Tibial artery (tissue), 4 donors: ENCODE data around the gene PPM1A.

ENCODE experiments used
- DNase-seq, 2 donors: peaks; one replicate each; pipeline ENCODE4 v3.0.0-alpha.2; 2019
- H3K27ac ChIP-seq, 2 donors: fragments of 200-600 bp; sonication (generic) in 1 of 2; 1 replicate in 1 of 2; 2 replicates in 1 of 2; pipeline ENCODE4 v1.5.1; 2018 to 2019; ENCODE audit warnings: mild to moderate bottlenecking in 1 of 2
- H3K27me3 ChIP-seq, 2 donors: fragments of 200-600 bp; sonication (generic) in 1 of 2; one replicate each; pipeline versions ENCODE4 v1.5.1 to v1.6.0; 2016 to 2019
- H3K36me3 ChIP-seq, 3 donors: fragments of 200-600 bp; sonication (generic) in 2 of 3; one replicate each; pipeline ENCODE4 v1.5.1; 2016 to 2019; ENCODE audit warnings: mild to moderate bottlenecking in 2 of 3
- H3K4me1 ChIP-seq, 4 donors: fragments of 200-600 bp; sonication (generic) in 2 of 4; 1 replicate in 3 of 4; 2 replicates in 1 of 4; pipeline ENCODE4 v1.5.1; 2016 to 2019
- H3K4me3 ChIP-seq, 2 donors: fragments of 200-600 bp; sonication (generic) in 1 of 2; 1 replicate in 1 of 2; 2 replicates in 1 of 2; pipeline ENCODE4 v1.5.1; 2018 to 2019; ENCODE audit warnings: mild to moderate bottlenecking in 2 of 2
- H3K9me3 ChIP-seq, 3 donors: fragments of 200-600 bp; sonication (generic) in 1 of 3; one replicate each; pipeline ENCODE4 v1.5.1; 2016 to 2019
- intact Hi-C: fragments of 100-400 bp; cut with DNase I; formaldehyde crosslinking; loops from one replicate; pipeline ENCODE4 v1.15.0; 2023; ENCODE audit warnings: low total_unique reads
- TF ChIP-seq, protein P1 (sequence below), 2 experiments: fragments of 200-600 bp in 1 of 2; fragments of 450-650 bp in 1 of 2; IDR thresholded peaks; one replicate each; pipeline ENCODE4 v1.5.1; 2017 to 2019; ENCODE audit warnings: antibody characterized with exemption in 2 of 2, mild to moderate bottlenecking in 1 of 2, moderate library complexity in 1 of 2

Gene PPM1A

DNA sequence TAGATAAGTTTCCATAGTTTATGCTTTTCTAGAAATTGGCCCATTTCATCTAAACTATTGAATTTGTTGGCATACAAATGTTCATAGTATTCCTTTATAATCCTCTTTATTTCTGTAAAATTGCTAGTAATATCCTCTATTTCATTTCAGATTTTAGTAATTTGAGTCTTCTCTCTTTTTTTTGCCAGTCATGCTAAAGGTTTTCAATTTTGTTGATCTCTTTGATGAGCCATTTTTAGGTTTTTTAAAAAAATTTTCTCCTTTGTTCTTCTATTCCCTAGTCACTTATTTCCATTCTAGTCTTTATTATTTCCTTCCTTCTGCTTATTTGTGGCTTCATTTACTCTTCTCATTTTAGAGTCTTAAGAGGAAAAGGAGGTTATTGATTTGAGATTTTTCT lies 19.4 kb upstream of the PPM1A start:
- Histone ChIP-seq H3K27me3 (no peaks in the 10 kb centered on the region), H3K9me3 (peaks cover 0 to 17% (median 0%) of the 10 kb centered on the region in 3 donors), H3K27ac (no peak overlapping the region), H3K36me3 (no peaks in the 10 kb centered on the region), H3K4me1 (no peaks in the 10 kb centered on the region), H3K4me3 (no peak overlapping the region)
- intact Hi-C loops, result no loop called here
- TF ChIP-seq, protein P1, sequence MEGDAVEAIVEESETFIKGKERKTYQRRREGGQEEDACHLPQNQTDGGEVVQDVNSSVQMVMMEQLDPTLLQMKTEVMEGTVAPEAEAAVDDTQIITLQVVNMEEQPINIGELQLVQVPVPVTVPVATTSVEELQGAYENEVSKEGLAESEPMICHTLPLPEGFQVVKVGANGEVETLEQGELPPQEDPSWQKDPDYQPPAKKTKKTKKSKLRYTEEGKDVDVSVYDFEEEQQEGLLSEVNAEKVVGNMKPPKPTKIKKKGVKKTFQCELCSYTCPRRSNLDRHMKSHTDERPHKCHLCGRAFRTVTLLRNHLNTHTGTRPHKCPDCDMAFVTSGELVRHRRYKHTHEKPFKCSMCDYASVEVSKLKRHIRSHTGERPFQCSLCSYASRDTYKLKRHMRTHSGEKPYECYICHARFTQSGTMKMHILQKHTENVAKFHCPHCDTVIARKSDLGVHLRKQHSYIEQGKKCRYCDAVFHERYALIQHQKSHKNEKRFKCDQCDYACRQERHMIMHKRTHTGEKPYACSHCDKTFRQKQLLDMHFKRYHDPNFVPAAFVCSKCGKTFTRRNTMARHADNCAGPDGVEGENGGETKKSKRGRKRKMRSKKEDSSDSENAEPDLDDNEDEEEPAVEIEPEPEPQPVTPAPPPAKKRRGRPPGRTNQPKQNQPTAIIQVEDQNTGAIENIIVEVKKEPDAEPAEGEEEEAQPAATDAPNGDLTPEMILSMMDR (IDR thresholded peaks at IDR 0.05), result no peak
- DNase-seq, result no peak

DNA sequence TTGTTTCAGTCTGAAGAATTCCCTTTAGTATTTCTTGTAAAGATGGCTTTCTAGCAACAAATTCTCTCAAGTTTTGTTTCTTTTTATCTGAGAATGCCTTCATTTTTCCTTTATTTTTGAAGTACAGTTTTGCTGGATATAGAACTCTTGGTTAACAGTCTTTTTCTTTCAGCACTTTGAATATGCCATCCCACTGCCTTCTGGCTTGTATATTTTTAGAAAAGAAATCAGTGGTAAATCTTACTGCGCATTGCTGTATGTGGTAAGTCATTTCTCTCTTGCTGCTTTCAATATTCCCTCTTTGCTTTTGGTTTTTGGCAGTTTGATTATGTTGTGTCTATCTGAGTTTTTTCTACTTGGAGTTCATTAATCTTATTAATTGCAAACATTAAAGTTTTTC lies 16.8 kb upstream of the PPM1A start:
- Histone ChIP-seq H3K4me1 (no peaks in the 10 kb centered on the region), H3K27ac (no peak overlapping the region), H3K27me3 (no peaks in the 10 kb centered on the region), H3K36me3 (no peaks in the 10 kb centered on the region), H3K9me3 (peaks cover 0 to 17% (median 0%) of the 10 kb centered on the region in 3 donors), H3K4me3 (no peak overlapping the region)
- intact Hi-C loops, result no loop called here
- TF ChIP-seq, protein P1 (IDR thresholded peaks at IDR 0.05), result no peak
- DNase-seq, result no peak

DNA sequence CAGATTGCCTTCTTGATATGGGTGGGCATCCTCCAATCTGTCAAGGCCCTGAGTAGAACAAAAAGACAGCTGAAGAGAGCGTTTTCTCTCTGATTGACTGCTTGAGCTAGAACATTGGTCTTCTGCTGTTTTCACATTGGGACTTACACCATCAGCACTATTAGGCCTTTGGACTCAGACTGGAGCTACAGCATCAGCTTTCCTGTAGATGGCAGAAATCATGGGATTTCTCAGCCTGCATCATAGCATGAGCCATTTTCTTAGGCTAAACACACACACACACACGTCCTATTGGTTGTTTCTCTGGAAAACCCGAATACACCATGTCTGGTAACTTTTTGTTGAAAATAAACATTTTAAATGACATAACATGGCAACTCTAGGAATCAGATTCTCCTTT lies 15.8 kb upstream of the PPM1A start:
- no peaks in the 10 kb centered on the region for H3K36me3 ChIP-seq
- H3K4me3 ChIP-seq, result no peak overlapping the region
- intact Hi-C loops, result no loop called here
- no peak overlapping the region for H3K27ac ChIP-seq
- H3K4me1 ChIP-seq, result no peaks in the 10 kb centered on the region
- H3K27me3 ChIP-seq, result no peaks in the 10 kb centered on the region
- no peak for DNase-seq
- TF ChIP-seq, protein P1 (IDR thresholded peaks at IDR 0.05), result no peak
- peaks cover 0 to 17% (median 0%) of the 10 kb centered on the region in 3 donors for H3K9me3 ChIP-seq

DNA sequence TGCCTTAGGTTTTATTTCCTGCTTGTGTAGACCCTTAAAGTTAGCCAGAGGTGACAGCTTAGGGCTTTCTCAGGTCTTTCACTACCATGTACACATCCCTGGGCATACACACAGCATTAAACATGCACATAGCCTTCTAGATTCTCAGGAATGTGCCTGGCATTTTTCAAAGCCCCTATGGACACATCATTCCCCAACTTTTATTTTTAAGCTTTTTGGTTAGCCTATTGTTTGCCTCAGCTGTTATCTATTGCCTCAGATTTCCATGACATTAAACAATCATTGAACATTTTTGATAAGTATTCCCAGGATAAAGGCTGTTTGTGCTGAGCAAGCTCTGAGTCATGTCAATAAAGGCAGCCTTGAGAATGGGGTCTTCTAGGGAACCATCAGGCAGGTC lies 15.1 kb upstream of the PPM1A start:
- no peak overlapping the region for H3K4me3 ChIP-seq
- no peaks in the 10 kb centered on the region for H3K27me3 ChIP-seq
- H3K4me1 ChIP-seq, result no peaks in the 10 kb centered on the region
- intact Hi-C loops, result no loop called here
- peaks cover 0 to 17% (median 0%) of the 10 kb centered on the region in 3 donors for H3K9me3 ChIP-seq
- H3K36me3 ChIP-seq, result no peaks in the 10 kb centered on the region
- no peak for DNase-seq
- TF ChIP-seq, protein P1 (IDR thresholded peaks at IDR 0.05), result no peak
- no peak overlapping the region for H3K27ac ChIP-seq

DNA sequence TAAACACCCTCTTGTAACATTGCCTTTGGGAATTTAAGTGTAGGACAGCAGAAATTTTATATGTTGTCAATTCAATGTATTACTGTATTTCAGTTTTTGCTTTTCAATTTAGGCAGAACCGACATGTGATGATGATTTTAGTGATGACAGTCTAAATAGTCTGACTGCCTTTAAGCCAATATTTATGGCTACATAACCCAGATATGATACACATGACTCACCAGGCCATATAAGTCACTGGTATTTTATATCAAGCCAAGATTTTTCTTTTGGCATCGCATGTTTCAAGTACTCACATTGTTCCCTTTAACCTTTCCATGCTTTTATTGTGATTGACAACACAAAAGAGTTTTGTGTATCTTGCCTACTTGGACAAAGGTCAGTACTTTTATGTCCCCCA lies 13.6 kb upstream of the PPM1A start:
- Histone ChIP-seq H3K4me3 (no peak overlapping the region), H3K4me1 (no peaks in the 10 kb centered on the region), H3K9me3 (peaks cover 0 to 17% (median 0%) of the 10 kb centered on the region in 3 donors), H3K36me3 (no peaks in the 10 kb centered on the region), H3K27me3 (no peaks in the 10 kb centered on the region), H3K27ac (no peak overlapping the region)
- TF ChIP-seq, protein P1 (IDR thresholded peaks at IDR 0.05), result no peak
- no peak for DNase-seq
- intact Hi-C loops, result no loop called here

DNA sequence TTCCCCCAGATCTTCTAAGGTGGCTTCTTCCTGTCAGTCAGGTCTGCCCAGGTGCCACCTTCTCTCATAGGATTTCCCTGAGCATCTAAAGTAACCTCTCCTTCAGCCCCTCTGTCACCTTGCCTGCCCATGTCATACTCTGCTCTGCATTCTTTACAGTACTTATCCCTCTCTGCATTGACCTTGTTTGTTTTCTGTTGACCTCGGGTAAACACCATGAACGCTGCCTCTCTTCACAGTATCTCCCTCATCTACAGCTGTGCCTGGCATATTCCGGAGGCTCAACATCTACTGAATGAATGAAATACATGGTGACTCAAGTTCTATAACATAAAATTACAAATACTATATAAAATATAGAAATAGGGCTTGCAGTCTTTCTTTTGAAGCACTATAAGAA lies 10.1 kb upstream of the PPM1A start:
- no peaks in the 10 kb centered on the region for H3K36me3 ChIP-seq
- no peak for DNase-seq
- TF ChIP-seq, protein P1 (IDR thresholded peaks at IDR 0.05), result no peak
- no peaks in the 10 kb centered on the region for H3K4me1 ChIP-seq
- no peaks in the 10 kb centered on the region for H3K27me3 ChIP-seq
- H3K4me3 ChIP-seq, result no peak overlapping the region
- no peaks in the 10 kb centered on the region for H3K9me3 ChIP-seq
- no peak overlapping the region for H3K27ac ChIP-seq
- intact Hi-C loops, result no loop called here
